Dedifferentiated amniotic fluid mesenchymal stem cell (primary cell): ENCODE data around the gene CNTN1.

Experiments used
- DNase-seq: peaks from one replicate; pipeline ENCODE4 v3.0.0-alpha.2; 2016; ENCODE audit errors: extremely low spot score

CNTN1 gene

GRCh38 chr12:40691913-40692764, at the start of gene CNTN1:
CNTN1 (plus strand) TSS chr12:40692439.
- DNase-seq: no peak

- no peak for DNase-seq
These were observed 48.7 kb upstream of the CNTN1 start for GRCh38 chr12:40643506-40643905.

GRCh38 chr12:40643976-40644375, 48.3 kb upstream of the CNTN1 start:
- no peak for DNase-seq

- no peak for DNase-seq
These were observed 47.5 kb upstream of the CNTN1 start for GRCh38 chr12:40644708-40645107.

GRCh38 chr12:40645361-40645760, 46.9 kb upstream of the CNTN1 start:
- DNase-seq: no peak

- DNase-seq: no peak
These were observed 45.8 kb upstream of the CNTN1 start for GRCh38 chr12:40646456-40646855.

GRCh38 chr12:40646911-40647310, 45.3 kb upstream of the CNTN1 start:
- no peak for DNase-seq

- DNase-seq: no peak
These were observed 44.6 kb upstream of the CNTN1 start for GRCh38 chr12:40647651-40648050.

- DNase-seq: no peak
These were observed 43.7 kb upstream of the CNTN1 start for GRCh38 chr12:40648519-40648918.

- no peak for DNase-seq
These were observed 42.1 kb upstream of the CNTN1 start for GRCh38 chr12:40650038-40650704.

- no peak for DNase-seq
These were observed 36.8 kb upstream of the CNTN1 start for GRCh38 chr12:40655451-40655850.

GRCh38 chr12:40662366-40662765, 29.9 kb upstream of the CNTN1 start:
- DNase-seq: no peak

- no peak for DNase-seq
These were observed 28.5 kb upstream of the CNTN1 start for GRCh38 chr12:40663781-40664180.

GRCh38 chr12:40668099-40668529, 24.1 kb upstream of the CNTN1 start:
- DNase-seq: no peak

- DNase-seq: no peak
These were observed 19.4 kb upstream of the CNTN1 start for GRCh38 chr12:40672741-40673271.

- DNase-seq: no peak
These were observed 11.1 kb upstream of the CNTN1 start for GRCh38 chr12:40681148-40681547.

GRCh38 chr12:40684986-40685385, 7.3 kb upstream of the CNTN1 start:
- DNase-seq: no peak

GRCh38 chr12:40688085-40688725, 4.0 kb upstream of the CNTN1 start:
- no peak for DNase-seq

GRCh38 chr12:40689576-40689975, 2.7 kb upstream of the CNTN1 start:
- DNase-seq: no peak

- DNase-seq: no peak
These were observed 547 bp downstream of the CNTN1 start for GRCh38 chr12:40692765-40693206.

- no peak for DNase-seq
These were observed 1.1 kb downstream of the CNTN1 start for GRCh38 chr12:40693207-40693821.
